ENCODE measurements around the gene PRDM16. TPM values are rescaled to one million over a fixed set of nuclear protein-coding genes. Genes with fewer than 3 reads are reported as not detected.

Gene PRDM16
- total and polyA plus RNA-seq, 2 donors (not counting 1 experiment from before 2014, with no cell fraction given) = 0.03 to 0.12 TPM

- no peaks in the 10 kb centered on the region for H3K4me1 ChIP-seq (ENCODE audit: control insufficient read depth in 2 of 2, insufficient read depth in 2 of 2, low read length in 2 of 2)
- ChIA-PET POLR2A (no interaction called here), CTCF (no interaction called here)
- H3K27ac Mint-ChIP-seq = no peak overlapping the region
- WGBS (ENCODE audit: insufficient coverage) = 91% methylated on average over 35 of the region's 38 CpGs
- no peaks in the 10 kb centered on the region for H3K79me2 ChIP-seq (ENCODE audit: control insufficient read depth, insufficient read depth, low read length)
- peaks cover 0 to 20% (median 0%) of the 10 kb centered on the region in 3 donors for H3K9me3 ChIP-seq (ENCODE audit: control extremely low read depth in 1 of 3, control insufficient read depth in 2 of 3, insufficient read depth in 1 of 3, low read length in 2 of 3)
- H3K27me3 ChIP-seq (replicated peaks in 1 of 4; ENCODE audit: control extremely low read depth in 1 of 4, control insufficient read depth in 3 of 4, insufficient read depth in 4 of 4, low read length in 3 of 4) = no peaks in the 10 kb centered on the region
- no peak overlapping the region for H3K4me3 Mint-ChIP-seq
- no peak overlapping the region for H3K4me2 ChIP-seq (replicated peaks; ENCODE audit: low read depth, low read length, poor library complexity, severe bottlenecking)
- no peak overlapping the region for H3K27ac ChIP-seq (ENCODE audit: low read length in 2 of 2)
- no peak overlapping the region for H3K9ac ChIP-seq (ENCODE audit: low read length)
- intact Hi-C loops (cut with micrococcal nuclease) = no loop called here
- no peak for TF ChIP-seq EZH2 (IDR thresholded peaks at IDR 0.05; ENCODE audit: borderline replicate concordance, insufficient read depth, low read depth, low read length, poor library complexity, severe bottlenecking)
- TF ChIP-seq CTCF (IDR thresholded peaks at IDR 0.05) = no peak
- no peak overlapping the region for H2AFZ ChIP-seq (ENCODE audit: insufficient read depth, low read depth, low read length, poor library complexity, severe bottlenecking)
- no peaks in the 10 kb centered on the region for H3K36me3 ChIP-seq (replicated peaks in 1 of 2; ENCODE audit: control extremely low read depth in 1 of 2, control insufficient read depth in 1 of 2, extremely low read depth in 1 of 2, insufficient read depth in 2 of 2, low read length in 1 of 2)
- H4K20me1 ChIP-seq (ENCODE audit: control insufficient read depth, insufficient read depth, low read length, poor library complexity, severe bottlenecking) = no peaks in the 10 kb centered on the region
- H3K4me1 Mint-ChIP-seq = no peaks in the 10 kb centered on the region
- ATAC-seq (ENCODE audit: low read depth) (no peak), DNase-seq (no peak)
- H3K4me3 ChIP-seq (ENCODE audit: control extremely low read depth in 1 of 5, extremely low read depth in 1 of 5, insufficient read depth in 1 of 5, low read depth in 2 of 5, low read length in 4 of 5) = no peak overlapping the region
- H3K9me3 Mint-ChIP-seq (ENCODE audit: insufficient read depth) = no peaks in the 10 kb centered on the region
- peaks cover under 1% of the 10 kb centered on the region for H3K27me3 Mint-ChIP-seq
These were observed 125.9 kb downstream of the PRDM16 start for GRCh38 chr1:3194760-3195479.

GRCh38 chr1:3195480-3195815, 126.4 kb downstream of the PRDM16 start:
- 79% methylated on average over 8 of the region's 10 CpGs for WGBS (ENCODE audit: insufficient coverage)

More at GRCh38 chr1:3195480-3195815, 126.4 kb downstream of the PRDM16 start:
- Histone ChIP-seq H3K9ac (ENCODE audit: low read length) (no peak overlapping the region), H3K36me3 (replicated peaks in 1 of 2; ENCODE audit: control extremely low read depth in 1 of 2, control insufficient read depth in 1 of 2, extremely low read depth in 1 of 2, insufficient read depth in 2 of 2, low read length in 1 of 2) (no peaks in the 10 kb centered on the region), H3K79me2 (ENCODE audit: control insufficient read depth, insufficient read depth, low read length) (no peaks in the 10 kb centered on the region), H4K20me1 (ENCODE audit: control insufficient read depth, insufficient read depth, low read length, poor library complexity, severe bottlenecking) (no peaks in the 10 kb centered on the region), H3K27me3 (replicated peaks in 1 of 4; ENCODE audit: control extremely low read depth in 1 of 4, control insufficient read depth in 3 of 4, insufficient read depth in 4 of 4, low read length in 3 of 4) (no peaks in the 10 kb centered on the region), H3K27ac (ENCODE audit: low read length in 2 of 2) (no peak overlapping the region), H3K4me2 (replicated peaks; ENCODE audit: low read depth, low read length, poor library complexity, severe bottlenecking) (no peak overlapping the region), H3K4me3 (ENCODE audit: control extremely low read depth in 1 of 5, extremely low read depth in 1 of 5, insufficient read depth in 1 of 5, low read depth in 2 of 5, low read length in 4 of 5) (no peak overlapping the region), H3K9me3 (ENCODE audit: control extremely low read depth in 1 of 3, control insufficient read depth in 2 of 3, insufficient read depth in 1 of 3, low read length in 2 of 3) (peaks cover 0 to 19% (median 0%) of the 10 kb centered on the region in 3 donors), H2AFZ (ENCODE audit: insufficient read depth, low read depth, low read length, poor library complexity, severe bottlenecking) (no peak overlapping the region), H3K4me1 (ENCODE audit: control insufficient read depth in 2 of 2, insufficient read depth in 2 of 2, low read length in 2 of 2) (no peaks in the 10 kb centered on the region)
- intact Hi-C loops (cut with micrococcal nuclease) = no loop called here
- no peak for TF ChIP-seq CTCF (IDR thresholded peaks at IDR 0.05)
- no peak for TF ChIP-seq EZH2 (IDR thresholded peaks at IDR 0.05; ENCODE audit: borderline replicate concordance, insufficient read depth, low read depth, low read length, poor library complexity, severe bottlenecking)
- Mint-ChIP-seq H3K9me3 (ENCODE audit: insufficient read depth) (no peaks in the 10 kb centered on the region), H3K4me3 (no peak overlapping the region), H3K27me3 (no peaks in the 10 kb centered on the region), H3K27ac (no peak overlapping the region), H3K4me1 (no peaks in the 10 kb centered on the region)
- ChIA-PET CTCF (no interaction called here), POLR2A (no interaction called here)
- DNase-seq (no peak), ATAC-seq (ENCODE audit: low read depth) (no peak)
